DOHH2 (cell line): ENCODE data around the gene MCCC1.

Experiments
- CTCF ChIP-seq: fragments of 200-600 bp; sonication (generic); IDR thresholded peaks from one replicate; pipeline ENCODE4 v1.5.1; 2014; ENCODE audit warnings: antibody characterized with exemption, mild to moderate bottlenecking, low read depth, low read length; ENCODE audit not compliant: poor library complexity, severe bottlenecking
- EZH2phosphoT487 ChIP-seq: fragments of 200-600 bp; sonication (generic); IDR thresholded peaks from 2 replicates; pipeline ENCODE4 v1.6.1; 2017; ENCODE audit warnings: borderline replicate concordance, mild to moderate bottlenecking, antibody characterized with exemption, low read length, moderate library complexity, mixed read lengths

GRCh38 chr3:183106635-183107034, 7.3 kb upstream of the MCCC1 start:
- no peak for TF ChIP-seq CTCF
- TF ChIP-seq EZH2phosphoT487, result no peak
